Stimulated activated CD4-positive, alpha-beta T cell treated with anti-CD3 and anti-CD28 coated beads, TNF-alpha, amount 100 ng/mL, for 24 hours (primary cell): ENCODE results near the gene SYS1.

Experiments
- DNase-seq, 3 experiments: peaks; one replicate each; pipeline ENCODE4 v3.0.0-alpha.2; 2020; ENCODE audit warnings: low read depth in 3 of 3

Gene SYS1

DNA sequence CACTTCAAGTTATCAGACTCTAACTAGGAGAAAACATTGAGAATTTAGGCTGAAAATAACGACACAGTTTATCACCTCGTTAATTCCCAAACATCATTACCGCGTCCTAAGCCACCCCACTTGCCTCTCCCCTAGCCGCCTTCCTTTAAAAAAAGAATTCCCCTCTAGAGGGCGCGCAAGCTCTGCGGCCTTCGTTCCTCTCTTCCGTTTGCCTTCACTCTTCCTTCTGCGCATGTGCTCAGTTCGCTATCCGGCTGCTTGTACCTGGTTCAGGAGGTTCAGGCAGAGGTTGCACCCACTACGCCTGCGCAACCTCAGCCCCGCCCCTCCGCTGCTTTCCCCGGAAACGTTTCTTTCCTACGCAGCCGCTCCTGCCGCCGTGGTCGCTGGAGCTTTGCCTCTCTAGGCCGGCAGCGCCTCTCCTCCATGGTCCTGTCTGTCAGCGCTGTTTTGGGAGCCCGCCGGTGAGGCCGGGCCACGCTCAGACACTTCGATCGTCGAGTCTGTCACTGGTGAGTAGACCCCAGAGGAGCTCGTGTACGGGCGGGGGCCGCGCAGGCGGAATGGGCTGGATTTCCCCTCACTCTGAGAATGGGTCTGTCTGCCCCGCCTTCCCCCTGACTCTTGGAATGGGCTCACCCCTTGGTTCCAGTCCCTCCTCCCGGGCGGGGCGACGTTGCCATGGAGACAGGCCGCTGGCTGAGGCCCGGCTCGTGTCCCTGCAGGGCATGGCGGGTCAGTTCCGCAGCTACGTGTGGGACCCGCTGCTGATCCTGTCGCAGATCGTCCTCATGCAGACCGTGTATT is at the start of gene SYS1:
Gene SYS1, plus strand, starts transcription at position 353 of the 807 bp plus-strand sequence. Its CDS starts 376 bp downstream, at position 729.
- peak; percentile 97 to 99 (median 99) for DNase-seq

DNA sequence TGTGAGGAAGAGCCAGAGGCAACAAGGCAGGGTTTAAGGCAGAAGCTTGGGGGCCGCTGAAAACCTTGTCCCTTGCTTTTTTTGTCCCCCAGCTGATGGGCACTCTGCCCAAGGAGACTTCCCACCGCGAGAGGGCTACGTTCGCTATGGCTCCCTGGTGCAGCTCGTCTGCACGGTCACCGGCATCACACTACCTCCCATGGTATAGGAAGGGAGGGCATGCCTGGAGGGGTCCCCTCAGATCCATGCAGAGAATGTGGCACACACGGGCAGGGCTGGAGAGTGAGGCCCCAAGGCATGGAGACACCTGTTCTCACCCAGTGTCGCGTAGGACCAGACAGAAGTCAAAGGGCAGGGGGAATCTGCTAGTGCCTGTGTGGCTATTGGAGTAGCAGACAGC is 49.0 kb upstream of the SYS1 start:
- no peak for DNase-seq

DNA sequence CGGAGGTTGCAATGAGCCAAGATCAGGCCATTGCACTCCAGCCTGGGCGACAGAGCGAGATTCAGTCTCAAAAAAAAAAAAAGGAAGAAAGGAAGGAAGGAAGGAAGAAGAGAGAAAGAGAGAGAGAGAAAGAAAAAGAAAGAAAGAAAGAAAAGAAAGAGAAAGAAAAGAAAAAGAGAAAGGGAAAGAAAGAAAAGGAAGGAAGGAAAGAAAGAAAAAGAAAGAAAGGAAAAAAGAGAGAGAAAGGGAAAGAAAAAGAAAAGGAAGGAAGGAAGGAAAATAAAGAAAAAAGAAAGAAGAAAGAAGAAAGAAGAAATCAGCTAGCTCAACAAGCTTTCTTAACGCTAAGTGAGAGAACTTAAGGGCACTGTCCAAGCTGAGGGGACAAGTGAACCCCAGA is 47.3 kb upstream of the SYS1 start:
- DNase-seq: no peak

- DNase-seq: no peak
These were observed 46.5 kb upstream of the SYS1 start for GRCh38 chr20:45316150-45317080.

DNA sequence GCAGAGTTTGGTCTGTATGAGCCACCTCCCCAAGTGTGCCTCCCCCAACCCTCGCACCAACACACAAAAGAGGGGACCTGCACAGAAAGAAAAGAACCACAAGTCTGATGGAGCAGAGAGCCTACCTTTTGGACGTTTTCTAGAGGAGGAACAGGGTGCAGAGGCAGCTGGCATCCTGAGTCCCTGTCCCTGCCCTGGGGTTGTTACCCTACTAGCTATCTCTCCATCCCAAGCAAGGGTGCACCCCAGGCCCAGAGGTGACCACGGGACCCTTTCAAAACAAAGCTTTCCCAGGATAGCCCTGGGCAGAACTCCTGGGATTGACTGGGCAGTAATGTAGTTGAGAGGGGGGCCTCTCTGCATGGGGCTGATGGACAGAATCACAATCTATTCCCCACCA is 45.1 kb upstream of the SYS1 start:
- no peak for DNase-seq

DNA sequence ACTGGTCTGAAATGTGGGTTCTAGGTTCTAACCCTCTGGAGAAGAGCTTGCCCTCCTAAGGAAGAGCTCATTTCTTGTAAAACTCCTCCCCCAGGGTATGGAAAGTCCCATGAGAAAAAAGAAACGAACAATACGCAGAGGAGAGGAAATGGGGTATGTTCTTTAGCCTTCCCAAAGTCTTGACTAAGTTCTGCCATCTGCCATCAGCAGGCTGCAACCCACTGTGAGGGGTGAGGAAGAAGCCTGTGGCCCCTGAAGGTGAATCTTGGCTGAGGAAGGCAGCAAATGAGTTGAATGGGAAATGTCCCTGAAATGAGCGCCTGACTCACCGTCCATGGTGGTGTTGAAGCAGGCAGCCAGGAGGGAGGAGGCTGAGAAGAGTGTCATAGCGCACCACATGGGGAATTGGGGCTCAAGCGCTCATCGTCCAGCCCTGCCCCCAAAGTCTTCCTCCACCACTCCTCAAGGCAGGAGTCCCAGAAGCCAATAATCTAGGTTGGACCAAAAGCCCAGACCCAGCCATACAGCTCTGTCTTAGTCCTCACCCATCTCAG is 44.5 kb upstream of the SYS1 start:
- no peak for DNase-seq

DNA sequence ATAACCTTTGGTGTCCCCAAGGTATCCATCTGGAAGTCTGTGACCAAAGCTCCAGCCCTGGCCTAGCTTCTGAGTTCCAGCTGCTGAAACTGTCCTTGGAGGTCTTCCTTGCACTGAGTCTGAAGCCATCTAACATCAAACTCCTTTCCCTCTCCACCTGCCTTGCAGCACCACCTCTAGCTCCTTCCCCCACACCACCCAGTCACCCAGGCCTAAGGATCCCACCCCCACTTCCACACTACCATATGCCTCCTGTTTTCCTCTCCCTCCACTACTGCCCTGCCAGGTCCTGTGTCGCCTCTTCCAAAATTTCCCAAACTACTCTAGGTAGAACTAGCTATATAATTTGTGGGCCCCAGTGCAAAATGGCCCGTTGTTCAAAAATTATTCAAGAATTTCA is 44.0 kb upstream of the SYS1 start:
- no peak for DNase-seq

GRCh38 chr20:45320948-45321595 is 41.9 kb upstream of the SYS1 start:
- DNase-seq: no peak

DNA sequence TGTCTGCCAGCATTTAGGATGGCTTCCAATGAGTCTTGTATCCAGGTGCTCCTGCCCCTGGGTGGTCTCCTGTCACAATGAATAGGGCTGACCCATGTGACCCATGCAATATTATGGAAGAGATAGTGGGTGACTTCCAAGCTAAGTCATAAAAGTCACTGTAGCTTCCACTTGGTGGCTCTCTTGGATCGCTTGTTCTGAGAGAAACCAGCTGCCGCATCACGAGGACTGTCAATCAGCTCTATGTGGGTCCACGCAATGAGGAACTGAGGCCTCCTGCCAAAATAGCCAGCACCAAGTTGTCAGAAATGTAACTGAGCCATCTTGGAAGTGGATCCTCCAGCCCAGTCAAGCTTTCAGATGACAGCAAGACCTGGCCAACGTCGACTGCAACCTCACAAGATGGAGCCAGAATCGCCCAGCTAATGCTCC is 40.0 kb upstream of the SYS1 start:
- no peak for DNase-seq

DNA sequence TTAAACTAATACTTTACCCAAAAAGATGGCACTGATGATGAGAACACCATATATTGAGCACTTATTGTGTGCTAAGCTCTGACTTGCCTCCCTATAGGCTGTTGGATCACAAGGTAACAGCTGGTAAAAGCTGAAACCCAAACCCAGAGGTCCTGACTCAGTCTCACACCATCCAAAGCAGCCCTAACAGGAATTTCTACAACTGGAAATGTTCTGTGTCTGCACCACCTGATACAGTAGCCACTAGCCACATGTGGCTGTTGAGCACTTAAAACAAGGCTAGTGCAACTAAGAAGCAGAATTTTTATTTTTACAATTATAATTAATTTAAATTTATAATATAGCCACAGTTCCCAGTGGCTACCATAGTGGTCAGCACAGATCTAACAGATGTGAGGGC is 39.2 kb upstream of the SYS1 start:
- no peak for DNase-seq

DNA sequence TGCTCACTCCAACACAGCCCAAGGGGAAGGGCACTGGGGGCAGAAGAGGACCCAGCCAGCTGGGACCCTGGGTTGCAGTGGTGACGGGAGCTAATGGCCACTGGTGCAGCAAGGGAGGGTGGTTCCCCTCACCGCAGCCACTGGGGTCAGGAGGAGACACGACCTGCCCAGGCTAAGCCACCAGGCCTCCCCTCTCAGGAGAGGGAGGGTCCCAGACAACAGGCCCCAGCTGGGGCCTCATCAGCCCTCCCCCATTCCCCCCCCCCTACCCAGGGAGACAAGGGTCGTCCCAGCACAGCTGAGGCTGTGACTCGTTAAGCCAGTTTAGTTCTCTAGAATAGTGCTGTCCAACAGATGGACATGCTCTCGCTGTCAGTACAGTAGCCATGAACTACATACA is 37.6 kb upstream of the SYS1 start:
- no peak for DNase-seq

DNA sequence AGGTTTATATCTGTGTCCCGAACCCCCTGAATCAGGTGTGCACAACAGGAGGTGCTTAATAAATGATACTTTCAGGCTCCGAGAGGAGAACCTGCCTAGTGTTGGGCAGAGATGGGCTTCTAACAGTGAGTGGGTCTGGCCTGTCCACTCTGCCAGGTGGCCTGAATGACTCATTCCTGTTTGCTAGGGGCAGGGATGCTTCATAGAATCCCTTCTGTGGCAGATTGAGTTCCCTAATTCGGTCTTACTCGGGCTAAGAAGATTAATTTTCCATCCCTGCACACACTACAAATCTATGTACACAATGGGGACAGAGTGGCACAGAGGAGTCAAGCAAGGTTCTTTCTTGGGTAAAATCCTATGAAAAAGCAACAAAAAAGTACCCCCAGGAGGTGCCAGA is 34.5 kb upstream of the SYS1 start:
- DNase-seq: no peak

DNA sequence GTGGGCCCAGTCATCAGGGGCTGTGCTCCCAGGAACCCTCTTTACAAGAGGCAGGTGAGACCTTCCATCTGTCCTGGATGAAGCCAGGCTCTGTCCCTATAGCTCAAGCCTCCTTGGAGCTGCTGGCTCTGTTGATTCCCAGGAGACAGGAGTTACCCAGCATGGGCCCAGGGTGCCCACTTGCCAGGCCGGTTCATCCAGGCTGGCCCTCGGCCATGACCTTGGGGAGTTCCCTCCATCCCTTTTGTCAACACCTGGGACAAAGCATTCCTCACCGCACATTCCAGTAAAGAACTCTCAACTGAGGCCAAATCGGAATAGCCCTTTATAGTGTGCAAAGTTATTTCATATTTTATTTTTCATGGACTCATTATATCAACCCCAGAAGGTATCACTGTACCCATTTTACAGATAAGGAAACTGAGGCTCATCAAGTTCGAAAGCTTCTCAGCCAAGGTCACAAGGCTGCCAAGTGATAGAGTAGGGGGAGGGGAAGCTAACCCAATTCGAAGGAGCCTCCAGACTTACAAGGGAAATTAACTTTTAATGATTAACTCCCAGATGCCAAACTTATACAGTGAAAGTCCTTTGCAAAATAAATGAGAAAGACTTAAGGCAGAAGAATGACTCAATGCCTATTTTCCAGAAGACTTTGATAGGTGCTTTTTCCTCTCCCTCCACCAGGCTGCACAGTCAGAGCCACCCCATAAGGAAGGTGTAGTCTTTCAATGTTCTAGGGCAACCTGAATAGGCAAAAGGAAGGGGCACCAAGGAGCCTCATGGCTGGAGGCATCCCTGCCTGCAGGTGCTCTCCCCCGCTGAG is 33.2 kb upstream of the SYS1 start:
- DNase-seq: no peak

GRCh38 chr20:45330476-45330875 is 32.5 kb upstream of the SYS1 start:
- DNase-seq: no peak

DNA sequence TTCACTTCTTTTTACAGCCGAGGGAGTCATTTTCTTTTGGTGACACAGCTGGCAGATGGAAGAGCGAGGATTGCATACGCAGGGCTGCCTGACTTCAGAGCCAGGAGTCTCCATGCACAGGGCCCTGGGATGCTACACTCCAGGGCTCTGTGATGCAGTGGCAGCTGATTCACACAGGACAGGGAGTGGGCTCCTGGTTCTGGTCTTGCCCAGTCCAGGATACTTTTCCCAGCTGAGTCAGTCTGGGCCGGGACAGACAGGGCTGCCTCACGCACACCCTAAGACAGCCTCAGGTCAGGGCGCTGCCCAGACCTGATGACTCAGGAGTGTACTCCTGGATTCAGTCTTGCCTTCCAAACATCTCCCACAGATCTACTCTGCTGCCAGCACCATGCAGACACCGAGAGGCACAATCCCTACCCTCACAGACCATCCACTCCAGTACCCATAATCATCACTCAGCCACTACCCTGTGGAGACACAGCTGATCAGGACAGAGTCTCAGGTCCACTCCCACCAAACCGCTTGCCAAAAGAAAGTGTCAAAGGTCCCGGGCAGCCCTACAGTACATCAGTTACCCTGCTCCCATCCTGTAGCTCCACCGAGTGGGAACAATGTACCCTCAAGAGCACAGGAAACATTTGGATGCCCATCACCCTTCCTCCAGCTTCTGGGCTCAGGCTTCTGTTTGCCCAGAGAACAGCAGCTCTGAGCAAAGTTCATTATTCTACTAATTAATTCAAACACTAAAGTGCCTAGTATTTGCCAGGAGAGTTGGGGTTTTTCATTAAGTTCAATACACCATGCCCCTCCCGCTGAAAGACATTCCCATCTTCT is 26.2 kb upstream of the SYS1 start:
- DNase-seq: no peak

- no peak for DNase-seq
These were observed 25.4 kb upstream of the SYS1 start for GRCh38 chr20:45337367-45338120.

- no peak for DNase-seq
These were observed 24.6 kb upstream of the SYS1 start for GRCh38 chr20:45338121-45339030.

- no peak for DNase-seq
These were observed 23.9 kb upstream of the SYS1 start for GRCh38 chr20:45339084-45339483.
